ENCODE measurements around the gene C1QTNF7. TPM values are rescaled to one million over a fixed set of nuclear protein-coding genes. Genes with fewer than 3 reads are reported as not detected.

C1QTNF7 gene
- total and polyA plus RNA-seq, 2 of the 13 experiments (the other 11 are each of a cell fraction or from before 2014, with no cell fraction given), result not detected

DNA sequence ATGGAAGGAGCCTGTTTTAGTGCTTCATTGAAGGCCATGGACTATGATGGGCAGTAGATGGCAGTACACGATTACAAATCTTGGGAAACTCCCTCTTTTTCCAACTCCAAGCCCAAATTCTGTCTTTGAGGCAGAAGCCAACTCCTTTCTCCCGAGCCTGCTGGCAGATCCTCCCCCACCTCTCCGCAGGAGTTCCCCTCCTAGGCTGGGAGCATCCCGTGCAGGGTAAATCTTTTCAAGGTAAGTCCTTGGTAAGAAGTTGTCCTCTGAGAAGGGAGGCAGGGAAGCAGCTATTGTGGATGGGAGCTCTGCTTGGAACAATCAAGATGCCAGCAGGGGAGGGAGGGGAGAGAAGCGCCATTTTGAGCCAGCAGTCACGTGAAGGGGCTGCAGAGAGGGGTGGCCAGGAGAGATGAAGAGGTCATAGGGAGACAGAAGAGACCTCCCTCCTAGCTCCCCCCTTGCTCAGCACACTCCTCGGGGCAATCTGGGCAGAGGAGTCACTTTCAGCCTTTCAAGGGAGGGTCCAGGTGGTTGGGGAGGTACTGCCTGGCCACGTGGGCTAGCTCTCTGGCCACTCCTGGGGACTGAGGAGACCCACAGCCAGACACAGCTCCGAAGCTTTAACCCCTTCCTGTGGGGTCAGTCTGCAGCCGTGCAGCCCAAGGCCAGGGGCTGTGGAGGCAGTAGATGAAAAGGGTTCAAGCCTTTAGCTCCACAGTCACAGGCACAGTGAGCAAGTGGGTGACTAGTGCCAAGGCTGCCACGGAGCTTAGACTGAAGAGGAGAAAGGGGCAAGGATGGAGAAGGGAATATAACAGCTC is 51.5 kb downstream of the C1QTNF7 start (continued):
- TF ChIP-seq, protein P1, sequence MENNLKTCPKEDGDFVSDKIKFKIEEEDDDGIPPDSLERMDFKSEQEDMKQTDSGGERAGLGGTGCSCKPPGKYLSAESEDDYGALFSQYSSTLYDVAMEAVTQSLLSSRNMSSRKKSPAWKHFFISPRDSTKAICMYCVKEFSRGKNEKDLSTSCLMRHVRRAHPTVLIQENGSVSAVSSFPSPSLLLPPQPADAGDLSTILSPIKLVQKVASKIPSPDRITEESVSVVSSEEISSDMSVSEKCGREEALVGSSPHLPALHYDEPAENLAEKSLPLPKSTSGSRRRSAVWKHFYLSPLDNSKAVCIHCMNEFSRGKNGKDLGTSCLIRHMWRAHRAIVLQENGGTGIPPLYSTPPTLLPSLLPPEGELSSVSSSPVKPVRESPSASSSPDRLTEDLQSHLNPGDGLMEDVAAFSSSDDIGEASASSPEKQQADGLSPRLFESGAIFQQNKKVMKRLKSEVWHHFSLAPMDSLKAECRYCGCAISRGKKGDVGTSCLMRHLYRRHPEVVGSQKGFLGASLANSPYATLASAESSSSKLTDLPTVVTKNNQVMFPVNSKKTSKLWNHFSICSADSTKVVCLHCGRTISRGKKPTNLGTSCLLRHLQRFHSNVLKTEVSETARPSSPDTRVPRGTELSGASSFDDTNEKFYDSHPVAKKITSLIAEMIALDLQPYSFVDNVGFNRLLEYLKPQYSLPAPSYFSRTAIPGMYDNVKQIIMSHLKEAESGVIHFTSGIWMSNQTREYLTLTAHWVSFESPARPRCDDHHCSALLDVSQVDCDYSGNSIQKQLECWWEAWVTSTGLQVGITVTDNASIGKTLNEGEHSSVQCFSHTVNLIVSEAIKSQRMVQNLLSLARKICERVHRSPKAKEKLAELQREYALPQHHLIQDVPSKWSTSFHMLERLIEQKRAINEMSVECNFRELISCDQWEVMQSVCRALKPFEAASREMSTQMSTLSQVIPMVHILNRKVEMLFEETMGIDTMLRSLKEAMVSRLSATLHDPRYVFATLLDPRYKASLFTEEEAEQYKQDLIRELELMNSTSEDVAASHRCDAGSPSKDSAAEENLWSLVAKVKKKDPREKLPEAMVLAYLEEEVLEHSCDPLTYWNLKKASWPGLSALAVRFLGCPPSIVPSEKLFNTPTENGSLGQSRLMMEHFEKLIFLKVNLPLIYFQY (CRISPR knock-in tag; IDR thresholded peaks at IDR 0.05; ENCODE audit: borderline replicate concordance), result 0 out of 2 replicates have a peak, but pooled peaks have one; percentile 14
- TF ChIP-seq TSC22D2 (CRISPR knock-in tag; IDR thresholded peaks at IDR 0.05; ENCODE audit: borderline replicate concordance), result no peak
- TF ChIP-seq, protein P2, sequence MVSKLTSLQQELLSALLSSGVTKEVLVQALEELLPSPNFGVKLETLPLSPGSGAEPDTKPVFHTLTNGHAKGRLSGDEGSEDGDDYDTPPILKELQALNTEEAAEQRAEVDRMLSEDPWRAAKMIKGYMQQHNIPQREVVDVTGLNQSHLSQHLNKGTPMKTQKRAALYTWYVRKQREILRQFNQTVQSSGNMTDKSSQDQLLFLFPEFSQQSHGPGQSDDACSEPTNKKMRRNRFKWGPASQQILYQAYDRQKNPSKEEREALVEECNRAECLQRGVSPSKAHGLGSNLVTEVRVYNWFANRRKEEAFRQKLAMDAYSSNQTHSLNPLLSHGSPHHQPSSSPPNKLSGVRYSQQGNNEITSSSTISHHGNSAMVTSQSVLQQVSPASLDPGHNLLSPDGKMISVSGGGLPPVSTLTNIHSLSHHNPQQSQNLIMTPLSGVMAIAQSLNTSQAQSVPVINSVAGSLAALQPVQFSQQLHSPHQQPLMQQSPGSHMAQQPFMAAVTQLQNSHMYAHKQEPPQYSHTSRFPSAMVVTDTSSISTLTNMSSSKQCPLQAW (CRISPR knock-in tag; IDR thresholded peaks at IDR 0.05), result no peak
- TF ChIP-seq ZBTB8A (CRISPR knock-in tag; IDR thresholded peaks at IDR 0.05; ENCODE audit: borderline replicate concordance, low read depth), result no peak
- no peak for TF ChIP-seq STAT5B (CRISPR knock-in tag; IDR thresholded peaks at IDR 0.05)
- TF ChIP-seq, protein P3, sequence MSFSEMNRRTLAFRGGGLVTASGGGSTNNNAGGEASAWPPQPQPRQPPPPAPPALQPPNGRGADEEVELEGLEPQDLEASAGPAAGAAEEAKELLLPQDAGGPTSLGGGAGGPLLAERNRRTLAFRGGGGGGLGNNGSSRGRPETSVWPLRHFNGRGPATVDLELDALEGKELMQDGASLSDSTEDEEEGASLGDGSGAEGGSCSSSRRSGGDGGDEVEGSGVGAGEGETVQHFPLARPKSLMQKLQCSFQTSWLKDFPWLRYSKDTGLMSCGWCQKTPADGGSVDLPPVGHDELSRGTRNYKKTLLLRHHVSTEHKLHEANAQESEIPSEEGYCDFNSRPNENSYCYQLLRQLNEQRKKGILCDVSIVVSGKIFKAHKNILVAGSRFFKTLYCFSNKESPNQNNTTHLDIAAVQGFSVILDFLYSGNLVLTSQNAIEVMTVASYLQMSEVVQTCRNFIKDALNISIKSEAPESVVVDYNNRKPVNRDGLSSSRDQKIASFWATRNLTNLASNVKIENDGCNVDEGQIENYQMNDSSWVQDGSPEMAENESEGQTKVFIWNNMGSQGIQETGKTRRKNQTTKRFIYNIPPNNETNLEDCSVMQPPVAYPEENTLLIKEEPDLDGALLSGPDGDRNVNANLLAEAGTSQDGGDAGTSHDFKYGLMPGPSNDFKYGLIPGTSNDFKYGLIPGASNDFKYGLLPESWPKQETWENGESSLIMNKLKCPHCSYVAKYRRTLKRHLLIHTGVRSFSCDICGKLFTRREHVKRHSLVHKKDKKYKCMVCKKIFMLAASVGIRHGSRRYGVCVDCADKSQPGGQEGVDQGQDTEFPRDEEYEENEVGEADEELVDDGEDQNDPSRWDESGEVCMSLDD (CRISPR knock-in tag; IDR thresholded peaks at IDR 0.05; ENCODE audit: borderline replicate concordance), result no peak
- TF ChIP-seq ISL2 (CRISPR knock-in tag; IDR thresholded peaks at IDR 0.05), result 0 out of 2 replicates have a peak, but pooled peaks have one; percentile 19
- TF ChIP-seq JUNB (CRISPR knock-in tag; IDR thresholded peaks at IDR 0.05; ENCODE audit: borderline replicate concordance), result no peak
- TF ChIP-seq GATAD1 (CRISPR knock-in tag; IDR thresholded peaks at IDR 0.05), result peak; percentile 74
- TF ChIP-seq KLF9 (CRISPR knock-in tag; IDR thresholded peaks at IDR 0.05; ENCODE audit: low read depth), result no peak
- TF ChIP-seq, protein P4, sequence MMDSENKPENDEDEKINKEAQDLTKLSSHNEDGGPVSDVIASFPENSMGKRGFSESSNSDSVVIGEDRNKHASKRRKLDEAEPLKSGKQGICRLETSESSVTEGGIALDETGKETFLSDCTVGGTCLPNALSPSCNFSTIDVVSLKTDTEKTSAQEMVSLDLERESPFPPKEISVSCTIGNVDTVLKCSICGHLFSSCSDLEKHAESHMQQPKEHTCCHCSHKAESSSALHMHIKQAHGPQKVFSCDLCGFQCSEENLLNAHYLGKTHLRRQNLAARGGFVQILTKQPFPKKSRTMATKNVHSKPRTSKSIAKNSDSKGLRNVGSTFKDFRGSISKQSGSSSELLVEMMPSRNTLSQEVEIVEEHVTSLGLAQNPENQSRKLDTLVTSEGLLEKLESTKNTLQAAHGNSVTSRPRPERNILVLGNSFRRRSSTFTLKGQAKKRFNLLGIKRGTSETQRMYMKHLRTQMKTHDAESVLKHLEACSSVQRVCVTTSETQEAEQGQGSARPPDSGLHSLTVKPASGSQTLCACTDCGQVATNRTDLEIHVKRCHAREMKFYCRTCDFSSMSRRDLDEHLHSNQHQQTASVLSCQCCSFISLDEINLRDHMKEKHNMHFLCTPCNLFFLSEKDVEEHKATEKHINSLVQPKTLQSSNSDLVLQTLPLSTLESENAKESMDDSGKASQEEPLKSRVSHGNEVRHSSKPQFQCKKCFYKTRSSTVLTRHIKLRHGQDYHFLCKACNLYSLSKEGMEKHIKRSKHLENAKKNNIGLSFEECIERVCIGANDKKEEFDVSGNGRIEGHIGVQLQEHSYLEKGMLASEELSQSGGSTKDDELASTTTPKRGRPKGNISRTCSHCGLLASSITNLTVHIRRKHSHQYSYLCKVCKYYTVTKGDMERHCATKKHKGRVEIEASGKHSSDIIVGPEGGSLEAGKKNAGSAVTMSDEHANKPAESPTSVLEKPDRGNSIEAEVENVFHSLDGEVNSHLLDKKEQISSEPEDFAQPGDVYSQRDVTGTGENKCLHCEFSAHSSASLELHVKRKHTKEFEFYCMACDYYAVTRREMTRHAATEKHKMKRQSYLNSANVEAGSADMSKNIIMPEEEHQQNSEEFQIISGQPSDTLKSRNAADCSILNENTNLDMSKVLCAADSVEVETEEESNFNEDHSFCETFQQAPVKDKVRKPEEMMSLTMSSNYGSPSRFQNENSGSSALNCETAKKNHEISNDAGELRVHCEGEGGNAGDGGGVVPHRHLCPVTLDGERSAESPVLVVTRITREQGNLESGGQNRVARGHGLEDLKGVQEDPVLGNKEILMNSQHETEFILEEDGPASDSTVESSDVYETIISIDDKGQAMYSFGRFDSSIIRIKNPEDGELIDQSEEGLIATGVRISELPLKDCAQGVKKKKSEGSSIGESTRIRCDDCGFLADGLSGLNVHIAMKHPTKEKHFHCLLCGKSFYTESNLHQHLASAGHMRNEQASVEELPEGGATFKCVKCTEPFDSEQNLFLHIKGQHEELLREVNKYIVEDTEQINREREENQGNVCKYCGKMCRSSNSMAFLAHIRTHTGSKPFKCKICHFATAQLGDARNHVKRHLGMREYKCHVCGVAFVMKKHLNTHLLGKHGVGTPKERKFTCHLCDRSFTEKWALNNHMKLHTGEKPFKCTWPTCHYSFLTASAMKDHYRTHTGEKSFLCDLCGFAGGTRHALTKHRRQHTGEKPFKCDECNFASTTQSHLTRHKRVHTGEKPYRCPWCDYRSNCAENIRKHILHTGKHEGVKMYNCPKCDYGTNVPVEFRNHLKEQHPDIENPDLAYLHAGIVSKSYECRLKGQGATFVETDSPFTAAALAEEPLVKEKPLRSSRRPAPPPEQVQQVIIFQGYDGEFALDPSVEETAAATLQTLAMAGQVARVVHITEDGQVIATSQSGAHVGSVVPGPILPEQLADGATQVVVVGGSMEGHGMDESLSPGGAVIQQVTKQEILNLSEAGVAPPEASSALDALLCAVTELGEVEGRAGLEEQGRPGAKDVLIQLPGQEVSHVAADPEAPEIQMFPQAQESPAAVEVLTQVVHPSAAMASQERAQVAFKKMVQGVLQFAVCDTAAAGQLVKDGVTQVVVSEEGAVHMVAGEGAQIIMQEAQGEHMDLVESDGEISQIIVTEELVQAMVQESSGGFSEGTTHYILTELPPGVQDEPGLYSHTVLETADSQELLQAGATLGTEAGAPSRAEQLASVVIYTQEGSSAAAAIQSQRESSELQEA (CRISPR knock-in tag; IDR thresholded peaks at IDR 0.05; ENCODE audit: not compliant biosample characterization), result peak; percentile 56
